Stimulated activated memory B cell treated with anti-CD40 and anti-IgM and Interleukin-4, amounts not matched to agents 10 μg/mL and 1 μg/mL and 100 μg/mL, for 72 hours (primary cell): ENCODE measurements around the gene GUCD1.

Experiments
- ATAC-seq: fragments of 150-1000 bp; cut with Tn5 transposase; 2 replicates; pipeline ENCODE4 v1.10.0; 2021
- H3K27ac Mint-ChIP-seq: one replicate; pipeline ENCODE4 v1.8.0; 2022; ENCODE audit warnings: mild to moderate bottlenecking, mixed read lengths
- H3K27me3 Mint-ChIP-seq: one replicate; pipeline ENCODE4 v1.8.0; 2022; ENCODE audit warnings: mixed read lengths
- H3K36me3 Mint-ChIP-seq: one replicate; pipeline ENCODE4 v1.8.0; 2022; ENCODE audit warnings: mixed read lengths
- H3K4me1 Mint-ChIP-seq: one replicate; pipeline ENCODE4 v1.8.0; 2022; ENCODE audit warnings: mixed read lengths
- H3K4me3 Mint-ChIP-seq: one replicate; pipeline ENCODE4 v1.8.0; 2022; ENCODE audit warnings: mild to moderate bottlenecking, moderate library complexity, mixed read lengths
- H3K9me3 Mint-ChIP-seq: one replicate; pipeline ENCODE4 v1.8.0; 2022; ENCODE audit warnings: mixed read lengths

Gene GUCD1

DNA sequence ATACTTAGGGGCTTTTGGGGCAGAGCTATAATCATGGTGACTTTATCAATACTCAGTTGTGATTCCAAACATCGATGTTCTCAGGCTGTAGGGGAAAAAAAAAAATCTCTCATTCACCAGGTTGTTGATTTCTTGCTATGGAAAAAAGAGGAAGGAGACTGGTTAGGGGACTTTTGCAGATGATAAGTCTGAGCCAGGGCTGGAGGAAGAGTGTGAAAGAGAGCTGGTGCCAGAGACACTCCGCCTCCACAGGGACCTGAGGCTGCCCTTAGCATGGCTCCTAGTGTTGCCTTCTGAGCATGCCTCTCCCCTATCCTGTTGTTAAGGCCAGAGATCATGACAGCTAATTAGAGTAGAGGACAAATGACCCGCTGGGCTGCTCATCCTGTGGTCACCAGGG is 42.9 kb downstream of the GUCD1 start:
- Mint-ChIP-seq H3K27ac (peak overlapping the region; percentile 9), H3K4me3 (peak overlapping the region; percentile 6), H3K4me1 (peaks cover 94% of the 10 kb centered on the region), H3K27me3 (peaks cover 9% of the 10 kb centered on the region), H3K36me3 (no peaks in the 10 kb centered on the region), H3K9me3 (no peaks in the 10 kb centered on the region)
- ATAC-seq, result peak; percentile 62

DNA sequence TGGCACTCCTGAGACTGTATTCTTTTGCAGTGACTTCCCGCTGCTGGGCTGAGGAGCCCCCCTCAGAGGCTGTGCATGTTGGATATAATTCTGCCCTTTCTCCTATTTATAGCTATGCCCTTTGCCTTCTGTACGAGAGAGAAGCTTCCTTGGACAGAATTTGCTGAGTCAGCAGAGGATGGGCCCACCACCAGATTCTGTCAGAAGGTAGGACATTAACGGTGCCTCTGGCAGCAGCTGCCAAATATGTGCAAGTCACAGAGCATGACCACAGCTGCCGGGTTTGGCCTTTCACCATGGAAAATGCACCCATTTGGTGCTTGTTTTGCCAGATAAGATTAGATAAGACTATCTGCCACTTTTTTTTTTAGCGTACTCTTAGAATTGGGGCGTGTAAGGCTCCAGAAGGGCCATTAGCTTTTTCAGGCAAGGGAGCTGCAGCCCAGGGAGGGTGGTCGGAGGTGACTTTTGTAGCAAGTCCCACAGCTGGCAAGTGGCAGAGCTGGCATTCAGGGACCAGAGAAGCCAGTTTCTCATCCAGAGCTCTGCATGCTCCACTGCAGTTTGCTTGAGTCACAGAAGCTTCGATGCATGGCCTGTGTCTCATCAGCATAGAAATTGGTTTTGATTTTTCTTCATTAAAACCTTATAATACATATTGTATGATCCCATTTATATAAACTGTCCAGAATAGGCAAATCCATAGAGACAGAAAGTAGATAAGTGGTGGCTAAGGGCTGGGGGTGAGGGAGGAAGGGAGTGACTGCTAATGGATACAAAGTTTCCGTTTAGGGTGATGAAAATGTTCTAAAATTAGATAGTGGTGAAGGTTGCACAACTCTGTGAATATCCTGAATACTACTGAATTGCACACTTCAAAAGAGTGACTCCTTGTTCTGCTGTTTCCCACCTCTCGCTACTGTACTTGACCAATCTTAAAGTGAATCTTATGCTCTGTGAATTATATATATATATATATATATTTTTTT is 44.0 kb downstream of the GUCD1 start:
- Mint-ChIP-seq H3K9me3 (no peaks in the 10 kb centered on the region), H3K36me3 (no peaks in the 10 kb centered on the region), H3K4me1 (peaks cover 92% of the 10 kb centered on the region), H3K27me3 (no peaks in the 10 kb centered on the region), H3K27ac (peak overlapping the region; percentile 9), H3K4me3 (no peak overlapping the region)
- peak; percentile 50 for ATAC-seq

DNA sequence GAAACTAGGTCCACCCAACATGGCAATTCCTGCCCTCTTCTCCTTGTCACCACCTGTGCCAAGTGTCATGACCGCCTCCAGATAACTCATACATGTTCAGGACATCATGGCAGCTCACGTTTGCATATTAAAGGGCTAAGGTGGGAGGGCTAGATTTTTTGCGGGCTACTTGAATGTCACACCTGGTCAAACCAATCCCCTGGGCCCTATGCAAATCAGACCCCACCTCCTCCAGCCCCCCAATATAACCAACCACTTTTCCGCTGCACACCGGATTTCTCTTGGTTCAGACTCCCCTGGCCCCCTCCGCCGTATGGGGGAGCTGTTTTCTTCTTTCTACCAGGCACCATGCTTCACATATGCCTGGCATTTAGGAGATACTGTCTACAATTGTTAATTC is 47.2 kb downstream of the GUCD1 start:
- Mint-ChIP-seq H3K4me1 (peaks cover 72% of the 10 kb centered on the region), H3K27ac (peak overlapping the region; percentile 72), H3K36me3 (no peaks in the 10 kb centered on the region), H3K27me3 (no peaks in the 10 kb centered on the region), H3K9me3 (no peaks in the 10 kb centered on the region), H3K4me3 (no peak overlapping the region)
- ATAC-seq, result peak; percentile 42

DNA sequence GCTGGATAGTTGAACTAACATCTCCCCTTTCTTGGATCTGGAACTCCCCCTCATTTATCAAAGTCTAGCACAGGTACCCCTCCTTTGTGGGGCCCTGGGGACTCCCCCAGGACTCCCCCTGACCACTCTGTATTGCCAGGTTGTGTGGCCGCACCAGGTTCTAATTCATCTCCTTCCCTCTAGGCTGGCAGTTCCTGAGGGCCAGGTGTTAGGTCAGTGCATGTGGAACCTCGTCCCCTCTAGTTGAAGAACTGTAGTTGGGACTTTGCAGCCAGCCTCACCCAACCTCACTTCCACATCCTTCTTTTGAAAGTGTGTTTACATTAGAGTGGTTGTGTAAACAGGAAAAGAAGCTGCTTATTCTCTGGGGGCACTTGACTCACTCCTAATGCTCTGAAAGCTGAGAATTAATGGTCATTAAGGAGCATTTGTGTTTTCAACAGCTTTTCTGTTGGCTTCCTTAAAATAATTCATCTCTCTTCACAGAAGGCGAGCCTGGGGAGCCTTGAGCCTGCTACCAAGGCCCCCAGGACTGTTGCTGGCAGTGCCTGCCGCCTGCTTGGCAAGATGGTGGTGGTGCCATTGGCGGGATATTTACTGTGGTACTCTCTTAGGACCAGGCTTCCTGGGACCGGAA is 48.0 kb downstream of the GUCD1 start:
- H3K9me3 Mint-ChIP-seq, result no peaks in the 10 kb centered on the region
- H3K4me3 Mint-ChIP-seq, result no peak overlapping the region
- no peaks in the 10 kb centered on the region for H3K27me3 Mint-ChIP-seq
- peak; percentile 54 for ATAC-seq
- peaks cover 71% of the 10 kb centered on the region for H3K4me1 Mint-ChIP-seq
- H3K27ac Mint-ChIP-seq, result peak overlapping the region; percentile 72
- no peaks in the 10 kb centered on the region for H3K36me3 Mint-ChIP-seq

DNA sequence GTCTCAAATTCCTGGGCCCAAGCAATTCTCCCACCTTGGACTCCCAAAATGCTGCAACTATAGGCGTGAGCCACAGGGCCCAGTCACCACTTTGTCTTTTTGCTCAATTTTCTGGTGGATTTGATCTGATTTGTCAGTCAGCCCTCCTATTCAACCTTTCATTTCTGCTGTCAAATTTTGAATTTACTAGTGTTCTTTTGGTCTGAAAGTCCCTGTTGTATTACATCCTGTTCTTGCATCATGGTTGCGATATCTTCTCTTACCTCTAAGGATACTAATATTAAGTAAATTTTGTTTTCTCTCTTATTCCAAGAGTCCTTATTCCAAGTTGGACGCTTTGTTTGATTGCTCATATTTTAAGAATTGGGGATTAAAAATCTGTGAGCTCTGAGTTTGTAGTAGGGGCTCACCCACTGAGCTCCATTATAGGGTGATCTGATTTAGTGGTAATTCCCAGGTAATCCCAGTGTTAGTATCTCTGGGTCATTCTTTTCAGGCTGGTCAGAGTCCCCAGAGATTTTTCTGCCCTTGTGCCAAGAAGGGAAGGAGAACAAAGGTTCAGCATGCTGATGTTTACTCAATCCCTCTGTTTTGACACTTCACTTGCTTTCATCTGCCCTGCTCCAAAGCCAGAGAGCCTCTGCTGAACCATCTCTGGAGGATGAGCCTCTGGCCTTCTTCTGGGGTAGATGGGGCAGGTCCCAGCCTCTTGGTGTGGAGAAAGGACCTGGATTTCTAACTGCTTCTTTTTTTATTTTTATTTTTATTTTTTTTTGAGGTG is 49.8 kb downstream of the GUCD1 start:
- ATAC-seq, result no peak
- no peaks in the 10 kb centered on the region for H3K9me3 Mint-ChIP-seq
- H3K4me1 Mint-ChIP-seq, result peaks cover 53% of the 10 kb centered on the region
- H3K27ac Mint-ChIP-seq, result no peak overlapping the region
- no peaks in the 10 kb centered on the region for H3K36me3 Mint-ChIP-seq
- H3K27me3 Mint-ChIP-seq, result no peaks in the 10 kb centered on the region
- no peak overlapping the region for H3K4me3 Mint-ChIP-seq

DNA sequence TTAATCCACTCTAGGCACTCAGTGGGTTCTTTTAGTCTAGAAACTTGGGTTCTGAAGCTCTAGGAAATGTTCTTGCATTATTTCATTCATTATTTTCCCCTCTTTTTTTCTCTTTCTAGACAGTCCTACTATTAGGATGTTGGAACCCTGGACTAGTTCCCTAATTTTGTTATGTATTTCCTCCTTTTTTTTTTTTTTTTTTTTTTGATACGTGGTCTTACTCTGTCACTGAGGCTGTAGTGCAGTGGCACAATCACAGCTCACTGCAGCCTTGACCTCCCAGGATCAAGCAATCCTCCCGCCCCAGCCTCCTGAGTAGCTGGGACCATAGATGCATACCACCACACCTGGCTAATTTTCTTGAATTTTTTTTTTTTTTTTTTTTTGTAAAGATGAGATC is 50.4 kb downstream of the GUCD1 start:
- Mint-ChIP-seq H3K27ac (no peak overlapping the region), H3K27me3 (no peaks in the 10 kb centered on the region), H3K4me1 (peaks cover 48% of the 10 kb centered on the region), H3K4me3 (no peak overlapping the region), H3K9me3 (no peaks in the 10 kb centered on the region), H3K36me3 (no peaks in the 10 kb centered on the region)
- no peak for ATAC-seq

DNA sequence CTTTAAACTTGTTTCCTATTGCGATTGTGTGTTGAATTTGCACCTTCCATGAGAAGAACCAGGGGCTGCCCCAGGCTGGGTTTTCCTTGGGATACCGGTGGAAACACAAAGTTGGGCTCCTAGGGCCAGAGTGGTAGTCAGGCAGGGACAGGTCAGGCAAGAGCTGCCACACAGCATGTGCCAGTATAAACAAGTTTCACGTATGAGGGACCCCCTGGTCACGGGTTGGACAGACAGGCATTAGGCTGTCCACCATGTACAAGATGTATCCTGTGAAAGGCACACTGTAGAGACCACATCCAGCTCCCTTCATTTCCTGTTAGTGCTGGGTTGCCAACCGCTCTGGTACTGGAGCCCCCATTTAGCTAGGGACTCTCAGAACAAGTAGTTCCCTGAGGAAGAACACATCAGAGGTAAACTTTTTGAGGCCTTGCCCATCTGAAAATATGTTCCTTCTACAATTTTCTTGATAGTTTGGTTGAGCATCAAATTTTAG is 51.0 kb downstream of the GUCD1 start:
- no peak for ATAC-seq
- H3K36me3 Mint-ChIP-seq, result no peaks in the 10 kb centered on the region
- peak overlapping the region; percentile 1 for H3K27ac Mint-ChIP-seq
- peaks cover 45% of the 10 kb centered on the region for H3K4me1 Mint-ChIP-seq
- H3K9me3 Mint-ChIP-seq, result no peaks in the 10 kb centered on the region
- H3K4me3 Mint-ChIP-seq, result peak overlapping the region; percentile 6
- no peaks in the 10 kb centered on the region for H3K27me3 Mint-ChIP-seq

DNA sequence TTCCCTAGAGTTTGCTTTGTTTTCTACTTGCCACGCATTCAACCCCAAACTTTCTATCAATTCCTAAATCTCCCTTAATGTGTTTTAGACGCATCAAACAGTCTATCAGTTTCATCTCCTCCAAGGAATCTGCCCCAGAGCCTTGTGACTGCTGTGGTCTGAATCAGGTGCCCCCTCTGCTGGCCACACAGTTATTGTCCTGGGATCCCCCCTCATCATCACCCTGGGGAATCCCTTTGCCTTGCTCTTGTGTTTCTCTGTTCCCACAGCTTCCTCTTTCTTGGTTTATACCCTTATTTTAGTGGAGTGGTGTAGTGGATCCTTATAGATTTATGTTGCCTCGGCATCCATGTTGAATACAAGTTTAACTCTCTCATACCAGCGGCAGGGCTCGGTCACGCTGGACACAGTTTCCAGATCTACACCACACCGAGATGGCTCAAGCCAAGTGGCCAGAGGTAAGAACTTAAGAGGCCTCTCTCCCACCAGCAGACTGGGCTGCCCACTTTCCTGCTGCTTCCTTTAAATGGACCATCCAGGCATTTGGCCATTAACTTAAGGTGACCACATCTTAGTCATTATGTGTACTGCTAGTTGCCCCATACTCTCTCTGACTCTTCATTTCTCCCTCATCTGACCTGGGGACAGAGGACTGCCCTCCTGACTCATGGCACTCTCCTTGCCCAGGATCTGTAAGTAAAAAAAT is 51.6 kb downstream of the GUCD1 start:
- Mint-ChIP-seq H3K4me3 (peak overlapping the region; percentile 6), H3K27ac (peak overlapping the region; percentile 1), H3K4me1 (peaks cover 41% of the 10 kb centered on the region)

DNA sequence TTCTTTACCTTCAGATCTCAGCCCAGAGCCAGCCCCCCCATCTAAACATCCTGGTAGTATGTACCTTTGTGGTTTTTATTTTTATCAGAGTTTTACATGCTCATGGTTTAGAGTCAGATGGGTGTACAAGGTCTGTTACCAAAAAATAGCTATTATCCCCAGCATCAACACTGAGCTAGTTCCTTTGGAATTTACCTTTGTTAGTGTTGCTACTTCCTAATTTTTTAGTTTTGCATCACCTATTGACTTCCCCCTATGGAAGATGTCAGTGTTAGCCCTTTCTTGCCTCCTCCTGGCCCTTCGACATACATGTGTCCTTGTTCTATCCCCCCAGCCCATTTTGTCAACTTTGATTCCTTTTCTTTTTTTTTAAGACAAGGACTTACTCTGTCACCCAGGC is 52.4 kb downstream of the GUCD1 start:
- no peak for ATAC-seq
- Mint-ChIP-seq H3K27ac (peak overlapping the region; percentile 1), H3K4me3 (no peak overlapping the region), H3K27me3 (no peaks in the 10 kb centered on the region), H3K9me3 (no peaks in the 10 kb centered on the region), H3K36me3 (no peaks in the 10 kb centered on the region), H3K4me1 (peaks cover 33% of the 10 kb centered on the region)

More for the DNA sequence above, 51.6 kb downstream of the GUCD1 start:
- no peaks in the 10 kb centered on the region for H3K9me3 Mint-ChIP-seq
- no peaks in the 10 kb centered on the region for H3K36me3 Mint-ChIP-seq
- H3K27me3 Mint-ChIP-seq, result no peaks in the 10 kb centered on the region
- peak; percentile 91 for ATAC-seq

DNA sequence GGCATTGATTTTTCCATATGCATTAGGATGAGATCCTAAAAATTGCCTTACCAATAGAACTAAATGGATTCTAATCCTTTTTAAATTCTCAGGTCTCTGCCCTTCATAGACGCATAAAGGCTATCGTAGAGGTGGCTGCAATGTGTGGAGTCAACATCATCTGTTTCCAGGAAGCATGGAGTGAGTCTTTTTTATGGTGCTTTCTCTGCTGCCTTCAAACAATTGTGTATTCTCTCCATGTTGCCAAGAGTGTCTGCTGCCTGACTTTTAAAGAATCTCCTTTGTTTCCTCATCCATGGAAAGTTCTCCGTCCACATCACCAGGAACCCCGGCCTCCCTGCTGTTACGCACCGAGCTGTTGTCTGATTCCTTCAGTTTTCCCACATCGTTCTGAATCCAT is 52.9 kb downstream of the GUCD1 start:
- Mint-ChIP-seq H3K4me1 (peaks cover 28% of the 10 kb centered on the region), H3K9me3 (no peaks in the 10 kb centered on the region), H3K27me3 (no peaks in the 10 kb centered on the region), H3K4me3 (no peak overlapping the region), H3K36me3 (no peaks in the 10 kb centered on the region), H3K27ac (peak overlapping the region; percentile 1)
- ATAC-seq, result no peak

DNA sequence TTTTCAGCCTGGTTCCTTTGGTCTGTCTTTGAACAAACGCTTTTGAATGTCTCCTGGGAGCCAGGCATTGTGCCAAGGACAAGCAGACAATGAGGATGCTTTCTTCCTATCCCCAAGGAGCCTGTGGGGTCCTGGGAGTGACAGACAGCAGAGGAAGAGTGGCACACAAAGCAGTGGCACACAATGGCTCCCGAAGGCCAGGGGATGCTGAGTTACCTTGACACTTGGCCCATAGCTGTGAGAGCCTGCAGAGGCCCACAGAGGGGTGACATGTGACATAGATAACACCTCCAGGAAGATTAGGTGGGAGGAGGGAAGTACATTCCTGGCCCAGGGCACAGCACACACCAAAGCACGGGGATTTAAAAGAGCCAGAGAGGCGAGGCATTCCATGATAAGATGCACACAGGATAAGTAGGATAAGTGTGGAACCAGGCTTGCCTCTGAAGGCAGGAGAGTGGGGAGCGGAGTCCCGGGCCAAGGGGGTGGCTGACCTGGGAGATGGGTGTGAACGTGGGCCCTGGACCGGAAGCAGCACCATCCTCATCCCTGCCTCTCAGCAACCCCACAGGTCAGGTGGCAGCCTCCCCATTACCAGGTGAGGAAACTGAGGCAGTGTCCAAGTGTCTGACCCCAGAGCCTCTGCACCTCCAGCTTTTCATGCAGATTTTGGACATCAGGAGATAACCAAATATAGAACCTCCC is 53.5 kb downstream of the GUCD1 start:
- Mint-ChIP-seq H3K36me3 (no peaks in the 10 kb centered on the region), H3K4me3 (no peak overlapping the region), H3K4me1 (peaks cover 23% of the 10 kb centered on the region), H3K27ac (no peak overlapping the region), H3K9me3 (no peaks in the 10 kb centered on the region), H3K27me3 (no peaks in the 10 kb centered on the region)
- ATAC-seq, result no peak

DNA sequence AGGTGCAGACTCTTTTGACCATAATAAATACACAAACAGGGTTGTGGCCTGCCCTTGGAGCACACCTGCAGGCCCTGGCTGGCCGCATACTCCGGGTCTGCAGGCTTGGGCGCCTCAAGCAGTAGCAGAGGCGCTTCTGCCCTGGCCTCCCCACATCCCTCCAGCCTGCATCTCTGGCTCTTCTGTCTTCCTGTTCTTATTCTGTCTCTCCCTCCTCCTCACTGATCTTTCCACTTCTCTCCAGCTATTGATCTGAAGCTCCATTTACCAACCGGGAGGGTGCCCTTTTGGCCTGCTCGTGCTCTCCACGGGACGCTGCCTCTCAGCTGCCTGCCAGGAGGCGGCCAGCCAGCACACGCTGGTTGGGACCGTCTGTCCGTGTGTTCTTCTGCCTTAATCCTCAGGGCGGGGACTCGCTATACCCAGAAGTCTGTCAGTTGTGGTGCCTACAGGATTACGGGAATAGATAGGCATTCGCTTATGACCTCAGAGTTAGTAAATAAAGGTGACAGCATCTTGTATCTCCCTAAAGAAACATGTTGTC is 54.6 kb downstream of the GUCD1 start:
- Mint-ChIP-seq H3K4me1 (peaks cover 19% of the 10 kb centered on the region), H3K27me3 (peaks cover 2% of the 10 kb centered on the region), H3K27ac (peak overlapping the region; percentile 5), H3K36me3 (no peaks in the 10 kb centered on the region), H3K9me3 (no peaks in the 10 kb centered on the region), H3K4me3 (no peak overlapping the region)
- ATAC-seq, result no peak

DNA sequence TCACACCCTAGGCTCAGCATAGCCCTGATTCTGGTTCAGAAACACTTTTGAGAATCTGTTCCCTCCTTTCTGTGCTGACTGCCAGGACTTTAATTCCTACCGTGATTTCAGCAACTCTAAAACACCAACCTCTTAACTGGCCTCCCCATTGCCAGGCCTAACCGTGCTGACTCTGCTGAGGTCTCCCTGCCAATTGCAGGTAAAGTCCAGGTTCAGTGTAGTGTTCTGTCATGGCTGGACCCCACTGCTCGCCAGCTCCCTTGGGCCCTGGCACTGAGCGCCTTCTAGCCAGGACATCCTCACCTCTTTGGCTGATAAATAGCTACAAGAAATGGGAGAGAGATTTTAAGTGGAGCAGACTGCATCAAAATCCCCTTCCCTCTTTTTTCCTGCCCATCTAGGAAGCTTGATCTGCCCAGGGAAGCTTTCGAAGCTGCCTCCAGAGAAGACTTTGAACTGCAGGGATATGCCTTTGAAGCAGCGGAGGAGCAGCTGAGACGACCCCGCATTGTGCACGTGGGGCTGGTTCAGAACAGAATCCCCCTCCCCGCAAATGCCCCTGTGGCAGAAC is 55.1 kb downstream of the GUCD1 start:
- Mint-ChIP-seq H3K27me3 (peaks cover 8% of the 10 kb centered on the region), H3K4me3 (no peak overlapping the region), H3K9me3 (no peaks in the 10 kb centered on the region), H3K27ac (peak overlapping the region; percentile 5), H3K36me3 (no peaks in the 10 kb centered on the region), H3K4me1 (peaks cover 19% of the 10 kb centered on the region)
- ATAC-seq, result no peak

DNA sequence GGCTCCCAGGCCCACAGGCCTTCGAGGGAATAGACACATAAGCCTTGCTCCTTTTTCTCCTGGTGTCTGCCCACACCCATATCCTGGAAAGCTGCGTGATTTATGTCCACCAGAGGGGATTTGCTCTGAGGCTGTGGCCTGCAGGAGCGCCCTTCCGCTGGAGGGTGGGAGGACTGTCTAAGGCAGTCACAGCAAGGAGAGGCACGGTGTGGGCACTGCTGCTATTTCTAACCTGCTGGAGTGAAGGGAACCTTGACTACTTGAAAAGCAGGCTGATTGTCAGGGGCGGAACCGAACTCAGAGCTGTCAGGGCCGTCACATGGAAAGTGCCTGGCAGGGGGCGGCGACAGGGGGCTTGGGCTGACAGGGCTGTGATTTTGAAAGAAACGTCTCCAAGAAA is 56.1 kb downstream of the GUCD1 start:
- Mint-ChIP-seq H3K27ac (no peak overlapping the region), H3K36me3 (no peaks in the 10 kb centered on the region), H3K4me1 (peaks cover 18% of the 10 kb centered on the region), H3K9me3 (no peaks in the 10 kb centered on the region), H3K4me3 (no peak overlapping the region), H3K27me3 (peaks cover 10% of the 10 kb centered on the region)
- ATAC-seq, result no peak
